Astrocyte (in vitro differentiated cells and primary cell): ENCODE measurements around the gene LRRC10B. TPM values are rescaled to one million over a fixed set of nuclear protein-coding genes. Genes with fewer than 3 reads are reported as not detected.

Experiments
- DNase-seq: peaks from one replicate; pipeline ENCODE4 v3.0.0-alpha.2; 2010; ENCODE audit warnings: low read depth
- FAIRE-seq: peaks from 2 replicates; lab custom pipeline; 2011; peaks lifted over from hg19 to GRCh38; lab: Jason Lieb, UNC
- H2AFZ ChIP-seq: 2 replicates; pipeline ENCODE4 v1.6.0; 2012; ENCODE audit warnings: low read depth, low read length, inconsistent platforms
- H3K27ac ChIP-seq: 2 replicates; pipeline ENCODE4 v1.5.1; 2011; ENCODE audit warnings: low read depth, low read length, inconsistent platforms
- H3K27me3 ChIP-seq: 2 replicates; pipeline ENCODE4 v1.6.0; 2011; ENCODE audit warnings: low read length, inconsistent platforms; ENCODE audit not compliant: insufficient read depth
- H3K36me3 ChIP-seq: 2 replicates; pipeline ENCODE4 v1.5.1; 2011; ENCODE audit warnings: low read length, inconsistent platforms; ENCODE audit not compliant: insufficient read depth
- H3K4me1 ChIP-seq: 2 replicates; pipeline ENCODE4 v1.5.1; 2011; ENCODE audit warnings: low read length, inconsistent platforms; ENCODE audit not compliant: insufficient read depth
- H3K4me2 ChIP-seq: 2 replicates; pipeline ENCODE4 v1.6.0; 2012; ENCODE audit warnings: low read length, inconsistent platforms
- H3K4me3 ChIP-seq: 2 replicates; pipeline ENCODE4 v1.5.1; 2011; ENCODE audit warnings: low read depth, mild to moderate bottlenecking, low read length, inconsistent platforms; ENCODE audit not compliant: insufficient read depth
- H3K79me2 ChIP-seq: 2 replicates; pipeline ENCODE4 v1.6.0; 2012; ENCODE audit warnings: mild to moderate bottlenecking, low read length, inconsistent platforms; ENCODE audit not compliant: insufficient read depth
- H3K9ac ChIP-seq: 2 replicates; pipeline ENCODE4 v1.6.0; 2012; ENCODE audit warnings: mild to moderate bottlenecking, low read length, inconsistent platforms
- H3K9me3 ChIP-seq: 2 replicates; pipeline ENCODE4 v1.5.1; 2012; ENCODE audit warnings: low read depth, mild to moderate bottlenecking, low read length, inconsistent platforms; ENCODE audit not compliant: insufficient read depth
- H4K20me1 ChIP-seq: 2 replicates; pipeline ENCODE4 v1.6.0; 2012; ENCODE audit warnings: low read length, inconsistent platforms; ENCODE audit not compliant: insufficient read depth
- H3K27ac Mint-ChIP-seq: one replicate; pipeline ENCODE4 v1.8.0; 2021; ENCODE audit warnings: mild to moderate bottlenecking, mixed read lengths; ENCODE audit not compliant: unreplicated experiment
- H3K27me3 Mint-ChIP-seq: one replicate; pipeline ENCODE4 v1.8.0; 2021; ENCODE audit warnings: low read depth, mixed read lengths; ENCODE audit not compliant: unreplicated experiment
- H3K36me3 Mint-ChIP-seq: one replicate; pipeline ENCODE4 v1.8.0; 2021; ENCODE audit warnings: low read depth, mixed read lengths; ENCODE audit not compliant: unreplicated experiment
- H3K4me1 Mint-ChIP-seq: one replicate; pipeline ENCODE4 v1.8.0; 2021; ENCODE audit warnings: low read depth, mixed read lengths; ENCODE audit not compliant: unreplicated experiment
- H3K4me3 Mint-ChIP-seq: one replicate; pipeline ENCODE4 v1.8.0; 2021; ENCODE audit warnings: mild to moderate bottlenecking, moderate library complexity, mixed read lengths; ENCODE audit not compliant: unreplicated experiment
- H3K9me3 Mint-ChIP-seq: one replicate; pipeline ENCODE4 v1.8.0; 2021; ENCODE audit warnings: mild to moderate bottlenecking, mixed read lengths; ENCODE audit not compliant: unreplicated experiment
- EZH2 ChIP-seq: IDR thresholded peaks from 2 replicates; pipeline ENCODE4 v1.6.1; 2012; ENCODE audit warnings: mild to moderate bottlenecking, low read length, inconsistent platforms; ENCODE audit not compliant: insufficient read depth
- total RNA-seq: library from RNA; stranded (reverse); gene quantifications from 2 replicates; pipeline ENCODE4 v1.2.1, GENCODE V29; 2021
- TF ChIP-seq, protein P1 (sequence below): IDR thresholded peaks from 2 replicates; pipeline ENCODE4 v1.5.1; 2011; ENCODE audit warnings: low read depth, mild to moderate bottlenecking, inconsistent platforms, low read length, moderate library complexity; ENCODE audit not compliant: insufficient read depth

The LRRC10B gene
- total RNA-seq, 1 donor from 2014 or later: 0.09 TPM

DNA sequence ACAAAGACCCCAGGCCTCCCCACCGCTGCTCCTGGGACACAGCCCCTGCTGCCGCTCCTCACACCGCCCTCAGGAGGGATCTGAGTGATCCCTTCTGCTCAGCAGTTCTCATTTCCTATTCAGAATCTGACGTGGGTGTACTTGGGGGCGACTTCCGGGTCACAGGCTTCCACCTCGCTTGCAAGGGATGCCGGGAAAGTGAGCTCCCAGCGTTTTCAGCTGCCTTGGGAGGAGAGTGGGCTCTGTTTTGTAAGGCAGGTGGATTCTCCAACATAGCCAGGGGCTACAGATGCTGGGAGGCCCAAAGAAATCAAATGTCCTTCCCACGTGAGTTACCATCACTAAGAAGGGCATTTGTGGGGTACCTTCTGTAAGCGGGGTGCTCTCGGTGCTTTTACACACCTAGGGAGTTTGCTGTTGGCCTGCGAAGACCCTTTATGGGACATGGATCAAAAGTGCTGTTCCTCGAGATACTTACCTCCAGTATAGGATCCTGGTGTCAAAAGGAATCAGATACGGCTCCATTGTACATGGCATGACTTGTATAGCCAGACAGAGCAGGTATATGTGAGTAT is 9.7 kb upstream of the LRRC10B start:
- no peak for TF ChIP-seq EZH2
- Histone ChIP-seq H3K4me1 (no peaks in the 10 kb centered on the region), H3K9ac (no peak overlapping the region), H3K79me2 (no peaks in the 10 kb centered on the region), H3K4me2 (no peak overlapping the region), H4K20me1 (no peaks in the 10 kb centered on the region), H3K36me3 (no peaks in the 10 kb centered on the region), H3K9me3 (no peaks in the 10 kb centered on the region), H3K27me3 (peaks cover 10% of the 10 kb centered on the region), H3K4me3 (no peak overlapping the region), H3K27ac (no peak overlapping the region), H2AFZ (no peak overlapping the region)
- Mint-ChIP-seq H3K36me3 (no peaks in the 10 kb centered on the region), H3K4me3 (no peak overlapping the region), H3K4me1 (no peaks in the 10 kb centered on the region), H3K27me3 (peaks cover 43% of the 10 kb centered on the region), H3K9me3 (no peaks in the 10 kb centered on the region), H3K27ac (no peak overlapping the region)
- no peak for DNase-seq
- FAIRE-seq: no peak

DNA sequence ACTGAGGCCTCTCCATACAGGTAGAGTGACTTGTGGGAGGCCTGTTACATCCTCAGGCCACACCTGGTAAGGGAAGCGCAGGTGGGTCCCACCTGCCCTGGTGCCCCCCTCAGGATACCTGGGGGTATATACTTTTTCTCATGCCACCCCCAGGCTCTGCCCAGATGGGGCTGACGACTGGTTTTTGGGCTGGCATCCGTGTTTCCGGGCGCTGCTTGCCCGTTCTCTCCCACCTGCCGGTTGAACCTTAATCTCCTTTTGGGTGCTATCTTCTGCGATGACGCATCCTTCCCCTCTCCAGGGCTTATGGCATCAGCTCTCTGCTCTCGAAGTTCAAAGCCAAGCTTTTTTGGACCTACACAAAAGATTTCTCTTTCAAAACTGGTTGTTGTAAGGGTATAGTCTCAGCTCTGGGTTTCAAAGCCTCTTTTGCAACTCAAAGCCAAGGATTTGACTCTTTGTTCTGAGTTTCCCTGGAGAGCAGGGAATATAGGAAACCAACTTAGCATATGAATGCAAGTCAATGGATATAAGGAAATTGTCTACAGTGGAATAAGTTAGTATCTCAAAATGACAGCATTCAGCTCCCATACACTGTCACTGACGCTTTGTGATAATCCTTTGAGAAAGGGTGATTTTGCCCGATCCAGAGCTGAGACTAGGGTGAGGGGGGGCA is 8.6 kb upstream of the LRRC10B start:
- Histone ChIP-seq H3K4me1 (no peaks in the 10 kb centered on the region), H3K4me2 (no peak overlapping the region), H3K79me2 (no peaks in the 10 kb centered on the region), H3K36me3 (no peaks in the 10 kb centered on the region), H3K9me3 (no peaks in the 10 kb centered on the region), H3K9ac (no peak overlapping the region), H3K27me3 (peaks cover 11% of the 10 kb centered on the region), H3K27ac (no peak overlapping the region), H3K4me3 (no peak overlapping the region), H4K20me1 (no peaks in the 10 kb centered on the region), H2AFZ (no peak overlapping the region)
- no peak overlapping the region for H3K4me3 Mint-ChIP-seq
- H3K9me3 Mint-ChIP-seq: no peaks in the 10 kb centered on the region
- peaks cover 44% of the 10 kb centered on the region for H3K27me3 Mint-ChIP-seq
- H3K36me3 Mint-ChIP-seq: no peaks in the 10 kb centered on the region
- no peak for TF ChIP-seq EZH2
- TF ChIP-seq, protein P1, sequence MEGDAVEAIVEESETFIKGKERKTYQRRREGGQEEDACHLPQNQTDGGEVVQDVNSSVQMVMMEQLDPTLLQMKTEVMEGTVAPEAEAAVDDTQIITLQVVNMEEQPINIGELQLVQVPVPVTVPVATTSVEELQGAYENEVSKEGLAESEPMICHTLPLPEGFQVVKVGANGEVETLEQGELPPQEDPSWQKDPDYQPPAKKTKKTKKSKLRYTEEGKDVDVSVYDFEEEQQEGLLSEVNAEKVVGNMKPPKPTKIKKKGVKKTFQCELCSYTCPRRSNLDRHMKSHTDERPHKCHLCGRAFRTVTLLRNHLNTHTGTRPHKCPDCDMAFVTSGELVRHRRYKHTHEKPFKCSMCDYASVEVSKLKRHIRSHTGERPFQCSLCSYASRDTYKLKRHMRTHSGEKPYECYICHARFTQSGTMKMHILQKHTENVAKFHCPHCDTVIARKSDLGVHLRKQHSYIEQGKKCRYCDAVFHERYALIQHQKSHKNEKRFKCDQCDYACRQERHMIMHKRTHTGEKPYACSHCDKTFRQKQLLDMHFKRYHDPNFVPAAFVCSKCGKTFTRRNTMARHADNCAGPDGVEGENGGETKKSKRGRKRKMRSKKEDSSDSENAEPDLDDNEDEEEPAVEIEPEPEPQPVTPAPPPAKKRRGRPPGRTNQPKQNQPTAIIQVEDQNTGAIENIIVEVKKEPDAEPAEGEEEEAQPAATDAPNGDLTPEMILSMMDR: no peak
- DNase-seq (no peak), FAIRE-seq (no peak)
- H3K4me1 Mint-ChIP-seq: no peaks in the 10 kb centered on the region
- no peak overlapping the region for H3K27ac Mint-ChIP-seq

DNA sequence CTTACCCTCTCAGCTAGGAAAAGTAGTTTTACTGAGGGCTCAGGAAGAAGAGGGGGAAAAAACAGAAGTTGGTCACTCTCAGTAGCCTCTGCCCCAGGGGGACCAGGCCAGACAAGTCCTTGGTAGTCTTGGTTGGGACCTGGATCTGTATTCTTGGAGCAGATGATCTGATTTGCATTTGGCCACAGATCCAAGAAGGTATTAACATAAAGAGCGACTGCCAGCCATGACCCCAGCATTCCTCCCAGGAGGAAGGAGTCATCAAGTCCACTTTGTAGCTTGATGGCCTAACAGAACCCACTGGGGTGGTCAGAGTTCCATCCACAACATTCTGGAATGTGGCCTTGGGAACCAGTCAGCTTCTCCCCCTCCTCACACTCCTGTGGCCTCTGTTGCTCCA is 6.0 kb upstream of the LRRC10B start:
- H3K36me3 ChIP-seq: no peaks in the 10 kb centered on the region
- no peak overlapping the region for H2AFZ ChIP-seq
- H3K9me3 ChIP-seq: no peaks in the 10 kb centered on the region
- H3K4me1 ChIP-seq: no peaks in the 10 kb centered on the region
- Mint-ChIP-seq H3K27ac (no peak overlapping the region), H3K4me3 (no peak overlapping the region), H3K27me3 (peaks cover 65% of the 10 kb centered on the region), H3K36me3 (peaks cover 2% of the 10 kb centered on the region), H3K9me3 (peaks cover 4% of the 10 kb centered on the region), H3K4me1 (no peaks in the 10 kb centered on the region)
- H3K27me3 ChIP-seq: peaks cover 29% of the 10 kb centered on the region
- FAIRE-seq (no peak), DNase-seq (no peak)
- no peaks in the 10 kb centered on the region for H3K79me2 ChIP-seq
- no peak overlapping the region for H3K27ac ChIP-seq
- no peak overlapping the region for H3K4me2 ChIP-seq
- no peak overlapping the region for H3K9ac ChIP-seq
- TF ChIP-seq, protein P1: no peak
- TF ChIP-seq EZH2: no peak
- H4K20me1 ChIP-seq: no peaks in the 10 kb centered on the region
- H3K4me3 ChIP-seq: no peak overlapping the region
